SU-DHL-6 (cell line): ENCODE results near the gene ZNF746.

ENCODE experiments used
- H2AFZ ChIP-seq: fragments of 200-600 bp; sonication (generic); 2 replicates; pipeline ENCODE4 v1.6.1; 2014; ENCODE audit warnings: low read depth, mild to moderate bottlenecking, moderate library complexity, mixed read lengths, antibody characterized with exemption, low read length; ENCODE audit not compliant: severe bottlenecking
- H3F3A ChIP-seq: fragments of 200-600 bp; shearing (Covaris generic); 2 replicates; pipeline ENCODE4 v1.6.0; 2016; ENCODE audit warnings: antibody characterized with exemption, mild to moderate bottlenecking; ENCODE audit not compliant: insufficient read depth
- H3K27ac ChIP-seq: fragments of 200-600 bp; sonication (generic); 2 replicates; pipeline ENCODE4 v1.5.1; 2016; ENCODE audit warnings: low read depth, mild to moderate bottlenecking, low read length, moderate library complexity, mixed read lengths
- H3K27me3 ChIP-seq: fragments of 200-600 bp; sonication (generic), shearing (Covaris generic); 2 replicates; pipeline ENCODE4 v1.6.0; 2014; ENCODE audit warnings: mild to moderate bottlenecking, low read length
- H3K36me3 ChIP-seq: fragments of 200-600 bp; sonication (generic); 2 replicates; pipeline ENCODE4 v1.6.1; 2014; ENCODE audit warnings: mild to moderate bottlenecking, low read length, mixed read lengths
- H3K4me2 ChIP-seq: fragments of 300-600, 200-600 bp; shearing (Covaris generic), sonication (generic); 2 replicates; pipeline ENCODE4 v1.6.0; 2014; ENCODE audit warnings: low read length, low read depth, mild to moderate bottlenecking; ENCODE audit not compliant: poor library complexity, severe bottlenecking
- H3K4me3 ChIP-seq: fragments of 200-600 bp; sonication (generic); 2 replicates; pipeline ENCODE4 v1.5.1; 2014; ENCODE audit warnings: antibody characterized with exemption, low read length, mild to moderate bottlenecking, mixed read lengths; ENCODE audit not compliant: insufficient read depth, poor library complexity, severe bottlenecking
- H3K79me2 ChIP-seq: fragments of 200-600 bp; sonication (generic); 2 replicates; pipeline ENCODE4 v1.6.1; 2014; ENCODE audit warnings: mild to moderate bottlenecking, low read length, moderate library complexity; ENCODE audit not compliant: insufficient read depth
- H3K9ac ChIP-seq: fragments of 200-600 bp; sonication (generic); 2 replicates; pipeline ENCODE4 v1.7.0; 2014; ENCODE audit warnings: mild to moderate bottlenecking, low read length
- H3K9me2 ChIP-seq: fragments of 200-600 bp; sonication (generic); replicated peaks from 2 replicates; pipeline ENCODE4 v1.6.1; 2014; ENCODE audit warnings: low read length; ENCODE audit not compliant: insufficient read depth
- H3K9me3 ChIP-seq: fragments of 200-600 bp; sonication (generic); 2 replicates; pipeline ENCODE4 v1.6.1; 2014; ENCODE audit warnings: low read length, mixed read lengths; ENCODE audit not compliant: insufficient read depth
- H4K20me1 ChIP-seq: fragments of 200-600 bp; sonication (generic); 2 replicates; pipeline ENCODE4 v1.6.1; 2014; ENCODE audit warnings: low read depth, mild to moderate bottlenecking, antibody characterized with exemption, low read length, moderate library complexity, mixed read lengths
- EZH2phosphoT487 ChIP-seq: fragments of 200-600 bp; sonication (generic), shearing (Covaris generic); conservative IDR thresholded peaks from 2 replicates; pipeline ENCODE4 v1.6.1; 2018; ENCODE audit warnings: mild to moderate bottlenecking, antibody characterized with exemption, low read length, moderate library complexity, mixed read lengths
- TF ChIP-seq, protein P1 (sequence below): fragments of 200-600 bp; sonication (generic); IDR thresholded peaks from one replicate; pipeline ENCODE4 v1.5.1; 2017; ENCODE audit warnings: antibody characterized with exemption, mild to moderate bottlenecking, low read length, moderate library complexity; ENCODE audit not compliant: insufficient read depth, poor library complexity, severe bottlenecking

ZNF746 gene

DNA sequence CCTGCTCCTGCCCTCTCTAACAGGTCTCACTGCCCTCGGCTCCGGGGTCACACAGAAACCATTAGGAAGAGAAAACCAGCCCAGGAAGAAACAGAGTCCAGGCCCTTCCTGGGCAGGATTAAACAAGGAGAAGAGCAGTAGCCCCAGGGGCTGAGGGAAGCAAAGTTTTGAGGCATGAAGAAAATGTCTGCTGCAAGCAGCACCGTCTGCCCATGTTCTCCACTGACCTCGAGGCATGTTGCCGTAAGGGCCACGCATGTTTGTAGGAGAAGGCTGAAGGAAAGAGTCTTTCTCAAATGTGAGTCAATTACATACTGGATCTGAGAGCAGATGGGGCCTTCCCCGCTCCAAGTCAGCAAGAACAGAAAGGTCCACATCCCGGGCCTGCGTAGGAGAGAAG is 4.2 kb downstream of the ZNF746 start:
- no peaks in the 10 kb centered on the region for H4K20me1 ChIP-seq
- H3K27me3 ChIP-seq, result no peaks in the 10 kb centered on the region
- H3F3A ChIP-seq, result 0 out of 2 replicates have a peak, but pooled peaks cover under 1% of the 10 kb centered on the region
- TF ChIP-seq, protein P1, sequence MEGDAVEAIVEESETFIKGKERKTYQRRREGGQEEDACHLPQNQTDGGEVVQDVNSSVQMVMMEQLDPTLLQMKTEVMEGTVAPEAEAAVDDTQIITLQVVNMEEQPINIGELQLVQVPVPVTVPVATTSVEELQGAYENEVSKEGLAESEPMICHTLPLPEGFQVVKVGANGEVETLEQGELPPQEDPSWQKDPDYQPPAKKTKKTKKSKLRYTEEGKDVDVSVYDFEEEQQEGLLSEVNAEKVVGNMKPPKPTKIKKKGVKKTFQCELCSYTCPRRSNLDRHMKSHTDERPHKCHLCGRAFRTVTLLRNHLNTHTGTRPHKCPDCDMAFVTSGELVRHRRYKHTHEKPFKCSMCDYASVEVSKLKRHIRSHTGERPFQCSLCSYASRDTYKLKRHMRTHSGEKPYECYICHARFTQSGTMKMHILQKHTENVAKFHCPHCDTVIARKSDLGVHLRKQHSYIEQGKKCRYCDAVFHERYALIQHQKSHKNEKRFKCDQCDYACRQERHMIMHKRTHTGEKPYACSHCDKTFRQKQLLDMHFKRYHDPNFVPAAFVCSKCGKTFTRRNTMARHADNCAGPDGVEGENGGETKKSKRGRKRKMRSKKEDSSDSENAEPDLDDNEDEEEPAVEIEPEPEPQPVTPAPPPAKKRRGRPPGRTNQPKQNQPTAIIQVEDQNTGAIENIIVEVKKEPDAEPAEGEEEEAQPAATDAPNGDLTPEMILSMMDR, result no peak
- no peak for TF ChIP-seq EZH2phosphoT487
- no peaks in the 10 kb centered on the region for H3K9me3 ChIP-seq
- no peak overlapping the region for H3K9ac ChIP-seq
- no peak overlapping the region for H3K4me3 ChIP-seq
- no peaks in the 10 kb centered on the region for H3K9me2 ChIP-seq
- no peak overlapping the region for H3K27ac ChIP-seq
- no peak overlapping the region for H2AFZ ChIP-seq
- H3K79me2 ChIP-seq, result peaks cover 14% of the 10 kb centered on the region; the same call in 1 of the 2 replicates
- no peak overlapping the region for H3K4me2 ChIP-seq
- no peaks in the 10 kb centered on the region for H3K36me3 ChIP-seq

- no peak overlapping the region for H2AFZ ChIP-seq
- H3K4me3 ChIP-seq, result no peak overlapping the region
- H4K20me1 ChIP-seq, result no peaks in the 10 kb centered on the region
- H3F3A ChIP-seq, result no peaks in the 10 kb centered on the region
- H3K27me3 ChIP-seq, result no peaks in the 10 kb centered on the region
- H3K4me2 ChIP-seq, result no peak overlapping the region
- H3K36me3 ChIP-seq, result peaks cover 5% of the 10 kb centered on the region; the same call in 1 of the 2 replicates
- TF ChIP-seq EZH2phosphoT487, result no peak
- TF ChIP-seq, protein P1, result no peak
- H3K27ac ChIP-seq, result no peak overlapping the region
- H3K9me3 ChIP-seq, result no peaks in the 10 kb centered on the region
- H3K9ac ChIP-seq, result no peak overlapping the region
- no peaks in the 10 kb centered on the region for H3K79me2 ChIP-seq
- H3K9me2 ChIP-seq, result no peaks in the 10 kb centered on the region
Measured at GRCh38 chr7:149490083-149490760, 7.4 kb downstream of the ZNF746 start.

- Histone ChIP-seq H3K4me2 (no peak overlapping the region), H3F3A (no peaks in the 10 kb centered on the region), H3K36me3 (peaks cover 5% of the 10 kb centered on the region; the same call in 1 of the 2 replicates), H3K27me3 (no peaks in the 10 kb centered on the region), H3K79me2 (no peaks in the 10 kb centered on the region), H4K20me1 (no peaks in the 10 kb centered on the region), H3K27ac (no peak overlapping the region), H3K9ac (no peak overlapping the region), H3K4me3 (no peak overlapping the region), H3K9me2 (no peaks in the 10 kb centered on the region), H2AFZ (no peak overlapping the region), H3K9me3 (no peaks in the 10 kb centered on the region)
- TF ChIP-seq, protein P1, result no peak
- TF ChIP-seq EZH2phosphoT487, result no peak
Measured at GRCh38 chr7:149489391-149490024, 8.1 kb downstream of the ZNF746 start.
